Right lung (tissue), 5 donors: Measurements from ENCODE around the gene MPZL2. TPM values are rescaled to one million over a fixed set of nuclear protein-coding genes. Genes with fewer than 3 reads are reported as not detected.

Experiments
- DNase-seq, 2 donors: peaks; one replicate each; pipeline ENCODE4 v3.0.0-alpha.2; 2013
- polyA plus RNA-seq, 5 donors: library from polyadenylated mRNA; unstranded; fragments of 120-200 nt; gene quantifications; one replicate each; pipeline versions ENCODE4 v1.2.1 to v1.2.3, GENCODE V29; 2013; ENCODE audit warnings: inconsistent platforms in 1 of 5, low replicate concordance in 1 of 5; ENCODE audit not compliant: insufficient read length in 5 of 5, insufficient read depth in 1 of 5

Gene MPZL2
- polyA plus RNA-seq, 5 donors: 53.8 to 83.6 (median 70.3) TPM

DNA sequence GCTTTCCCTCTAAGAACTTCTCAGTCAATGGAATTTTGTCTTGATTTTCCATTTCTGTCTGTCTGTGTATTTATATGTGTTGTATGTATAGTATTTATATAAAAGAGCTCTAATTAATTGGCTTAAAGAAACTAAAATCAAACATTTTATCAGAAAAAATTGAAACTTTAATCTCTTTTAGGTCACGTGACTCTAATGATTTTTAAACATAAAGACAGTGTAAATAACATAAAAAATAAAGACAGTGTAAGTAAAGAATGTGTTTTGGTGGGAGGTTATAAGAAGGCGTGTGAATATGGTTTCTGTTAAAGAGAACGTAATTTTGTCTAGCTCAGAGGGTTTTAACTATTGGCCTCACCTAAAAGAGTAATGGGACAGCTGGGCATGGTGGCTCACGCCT, 41.7 kb downstream of the MPZL2 start:
- DNase-seq: no peak

DNA sequence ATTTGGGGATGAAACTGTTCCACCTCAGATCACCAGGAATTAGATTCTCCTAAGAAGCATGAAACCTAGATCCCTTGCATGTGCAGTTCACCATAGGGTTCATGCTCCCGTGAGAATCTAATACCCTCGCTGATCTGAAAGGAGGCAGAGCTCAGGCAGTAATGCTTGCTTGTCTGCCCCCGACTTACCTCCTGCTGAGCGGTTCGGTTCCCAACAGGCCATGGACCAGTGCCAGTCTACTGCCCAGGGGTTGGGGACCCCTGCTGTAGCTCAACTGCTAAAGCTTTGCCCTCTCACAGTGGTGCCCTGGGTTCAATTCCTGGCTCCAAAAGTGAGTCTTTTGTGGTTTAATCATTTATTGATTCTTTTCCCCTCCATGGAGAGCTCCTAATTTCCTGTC, 42.7 kb downstream of the MPZL2 start:
- DNase-seq: no peak

GRCh38 chr11:118219732-118220131, 44.4 kb downstream of the MPZL2 start:
- no peak for DNase-seq

GRCh38 chr11:118219244-118219643, 44.9 kb downstream of the MPZL2 start:
- DNase-seq: no peak

- DNase-seq: no peak
Measured at GRCh38 chr11:118217575-118217974, 46.5 kb downstream of the MPZL2 start.

DNA sequence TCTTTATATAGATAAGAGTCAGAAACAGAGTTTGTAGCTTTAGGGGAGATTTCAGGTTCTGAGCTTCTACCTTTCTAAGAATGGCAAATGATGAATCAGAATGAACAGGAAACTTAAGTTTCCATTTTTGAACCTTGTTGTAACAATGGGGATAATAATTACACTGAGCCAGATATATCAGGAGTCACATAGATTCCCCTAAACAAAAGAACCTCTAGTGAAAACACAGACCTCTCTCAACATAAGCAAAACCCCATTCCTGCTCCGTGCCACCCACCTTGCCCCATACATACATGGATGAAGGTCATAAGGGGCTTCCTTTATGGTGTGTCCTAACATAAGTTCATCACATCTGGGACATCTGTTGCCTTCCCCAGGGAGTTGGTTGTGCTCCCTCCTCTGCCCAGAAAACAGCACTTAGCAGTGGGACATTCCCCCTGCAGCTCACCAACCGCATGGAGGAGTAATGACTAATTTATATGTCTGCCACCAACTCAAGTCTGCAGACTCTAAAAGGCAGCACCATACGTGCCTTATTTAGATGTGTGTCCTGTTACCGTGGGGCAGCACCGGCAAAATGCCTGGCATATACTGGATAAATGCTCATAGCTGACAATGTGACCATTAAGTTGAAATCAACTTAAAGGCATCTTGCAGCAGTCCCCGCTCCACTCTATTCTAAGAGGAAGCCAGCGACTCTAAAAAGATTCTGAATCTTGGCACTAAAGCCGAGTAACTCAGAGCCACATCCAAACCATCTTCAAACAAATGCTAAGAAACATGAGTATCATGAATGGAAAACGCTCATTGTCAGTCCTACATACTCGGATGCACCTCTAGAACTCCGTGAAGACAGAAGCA, 47.2 kb downstream of the MPZL2 start:
- no peak for DNase-seq

GRCh38 chr11:118215765-118216164, 48.3 kb downstream of the MPZL2 start:
- no peak for DNase-seq

DNA sequence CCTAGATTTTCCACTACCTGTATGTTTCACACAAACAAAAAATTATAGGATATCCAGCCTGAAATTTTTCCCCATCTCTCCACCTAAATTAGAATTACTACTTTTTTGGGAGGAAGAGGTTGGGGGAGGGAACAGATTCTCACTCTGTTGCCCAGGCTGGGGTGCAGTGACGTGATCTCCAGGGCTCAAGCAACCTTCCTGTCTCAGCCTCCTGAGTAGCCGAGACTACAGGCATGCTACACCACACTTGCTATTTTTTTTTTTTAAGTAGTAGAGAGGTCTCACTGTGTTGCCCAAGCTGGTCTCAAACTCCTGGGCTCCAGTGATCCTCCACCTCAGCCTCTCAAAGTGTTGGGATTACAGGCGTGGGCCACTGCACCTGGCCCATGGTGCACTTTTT, 48.8 kb downstream of the MPZL2 start:
- DNase-seq: no peak

GRCh38 chr11:118214210-118214914, 49.7 kb downstream of the MPZL2 start:
- DNase-seq: no peak

DNA sequence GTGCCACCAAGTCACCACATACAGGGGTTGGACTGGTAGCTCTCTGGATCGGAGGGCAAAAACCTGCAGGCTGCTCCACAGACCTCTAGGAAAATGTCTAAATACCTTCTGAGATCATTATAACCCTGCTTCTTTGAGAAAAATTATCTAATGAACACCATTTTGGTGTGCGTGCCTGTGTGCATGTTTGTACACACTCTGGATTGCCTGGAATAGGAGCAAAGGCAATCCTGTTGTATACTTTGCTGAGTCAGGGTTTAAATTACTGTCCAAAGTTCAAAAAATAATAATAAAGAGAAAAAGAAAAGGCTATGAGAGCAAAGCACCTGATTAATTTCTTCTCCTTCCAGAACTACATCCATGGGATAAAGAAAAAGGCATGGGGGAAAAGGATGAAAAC, 50.3 kb downstream of the MPZL2 start:
- no peak for DNase-seq

DNA sequence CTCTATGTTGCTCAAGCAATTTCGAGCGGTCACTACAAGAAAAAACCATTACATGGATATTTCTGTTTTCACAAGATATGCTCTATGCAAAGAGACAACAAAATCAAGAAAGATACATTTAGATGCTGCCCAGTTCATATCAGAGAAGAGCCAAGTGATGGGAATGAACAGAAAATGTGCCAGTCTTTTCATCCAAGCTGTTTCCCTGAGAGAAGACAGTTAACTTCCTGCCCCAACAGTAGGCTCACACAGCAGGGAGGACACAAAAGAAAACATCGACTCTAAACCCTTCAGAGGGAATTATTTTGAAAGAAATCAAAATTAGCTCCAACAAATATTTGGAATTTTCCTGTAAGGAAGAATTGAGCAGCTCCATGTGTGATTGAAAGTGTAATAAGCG, 50.9 kb downstream of the MPZL2 start:
- DNase-seq: no peak

- no peak for DNase-seq
Measured at GRCh38 chr11:118212781-118213191, 51.3 kb downstream of the MPZL2 start.

- DNase-seq: no peak
Measured at GRCh38 chr11:118212131-118212725, 51.9 kb downstream of the MPZL2 start.

DNA sequence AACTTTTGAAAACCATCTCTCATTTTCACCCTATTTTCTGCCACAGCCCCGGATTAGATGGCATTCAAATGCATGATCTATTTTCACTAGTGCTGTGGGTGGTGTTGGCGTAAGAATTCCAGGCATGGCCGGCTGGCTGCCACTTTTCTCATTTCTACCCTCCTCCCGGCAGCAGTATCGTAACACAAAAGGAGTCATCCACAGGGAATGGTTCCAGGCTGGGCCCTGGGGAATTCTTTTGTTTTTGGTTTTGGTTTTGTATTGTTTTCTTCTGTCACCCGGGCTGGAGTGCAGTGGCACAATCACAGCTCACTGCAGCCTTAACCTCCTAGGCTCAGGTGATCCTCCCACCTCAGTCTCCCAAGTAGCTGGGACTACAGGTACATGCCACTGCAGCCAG, 53.1 kb downstream of the MPZL2 start:
- no peak for DNase-seq

GRCh38 chr11:118210323-118210722, 53.8 kb downstream of the MPZL2 start:
- no peak for DNase-seq

- DNase-seq: no peak
Measured at GRCh38 chr11:118209033-118209432, 55.1 kb downstream of the MPZL2 start.

DNA sequence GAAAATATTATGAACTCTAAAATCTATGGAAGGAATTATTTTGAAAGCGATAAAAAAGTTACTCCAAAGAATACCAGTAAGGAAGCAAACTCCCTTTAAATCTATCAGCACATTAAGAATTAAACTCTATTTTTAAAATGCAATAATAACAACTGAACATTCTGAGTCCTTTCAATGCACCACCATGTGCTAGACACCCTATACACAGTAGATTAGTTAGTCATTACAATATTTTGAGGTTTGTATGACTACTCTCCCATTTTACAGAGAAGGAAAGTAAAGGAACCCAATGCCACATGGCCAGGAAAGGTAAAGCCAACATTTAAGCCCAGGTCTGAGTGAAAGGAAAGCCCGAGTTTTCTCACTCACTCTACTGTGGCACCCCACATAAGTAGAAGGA, 57.0 kb downstream of the MPZL2 start:
- DNase-seq: no peak

GRCh38 chr11:118206391-118207031, 57.6 kb downstream of the MPZL2 start:
- no peak for DNase-seq

DNA sequence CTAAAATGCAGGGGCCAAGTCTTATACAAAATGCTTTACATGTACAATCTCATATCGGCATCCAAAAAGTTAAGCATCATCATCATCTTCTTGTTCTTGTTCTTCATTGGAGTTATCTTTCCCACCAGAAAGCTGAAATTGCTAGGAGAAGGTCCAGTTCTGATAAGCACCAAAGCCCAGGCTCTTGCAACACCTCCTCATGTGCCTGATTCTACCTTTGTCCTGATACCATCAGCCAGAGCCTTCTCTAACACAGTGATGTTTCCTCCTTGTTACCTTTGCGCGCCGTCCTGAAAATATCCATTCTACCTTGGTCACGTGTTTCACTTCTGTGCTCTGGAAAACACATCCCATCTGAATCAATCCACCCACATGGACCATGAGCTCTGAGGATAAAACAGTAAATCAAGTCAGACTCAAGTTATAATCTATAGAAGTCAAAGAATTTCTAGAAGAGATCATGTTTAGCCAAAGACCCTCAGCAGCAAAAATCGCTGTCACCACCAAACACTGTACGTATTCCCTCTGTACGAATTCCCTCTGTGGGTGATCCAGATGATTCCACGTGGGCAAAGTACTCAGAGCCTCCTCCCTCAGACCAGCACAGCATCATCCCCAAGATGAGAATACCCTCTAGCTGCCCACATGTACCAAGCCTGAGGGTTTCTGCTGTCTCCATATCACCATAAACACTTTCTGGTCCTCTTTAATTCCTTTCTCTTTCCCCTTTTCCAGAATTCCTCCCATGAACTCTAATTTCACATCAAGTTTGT, 58.3 kb downstream of the MPZL2 start:
- no peak for DNase-seq
